ENCODE data around the gene AADAT. TPM values are rescaled to one million over a fixed set of nuclear protein-coding genes. Genes with fewer than 3 reads are reported as not detected.

Gene AADAT
- total RNA-seq, 1 donor from 2014 or later: not detected

GRCh38 chr4:170038769-170039168 is 51.0 kb downstream of the AADAT start:
- intact Hi-C loops (cut with micrococcal nuclease): no loop called here
- H3K27ac Mint-ChIP-seq: no peak overlapping the region
- H3K9me3 Mint-ChIP-seq: no peaks in the 10 kb centered on the region
- no peaks in the 10 kb centered on the region for H3K36me3 Mint-ChIP-seq (ENCODE audit: low read depth)
- H3K27me3 Mint-ChIP-seq (ENCODE audit: insufficient read depth): peaks cover 3% of the 10 kb centered on the region
- no peaks in the 10 kb centered on the region for H3K4me1 Mint-ChIP-seq (ENCODE audit: low read depth)
- H3K4me3 Mint-ChIP-seq: no peak overlapping the region
- no peak for DNase-seq (ENCODE audit: low spot score)

DNA sequence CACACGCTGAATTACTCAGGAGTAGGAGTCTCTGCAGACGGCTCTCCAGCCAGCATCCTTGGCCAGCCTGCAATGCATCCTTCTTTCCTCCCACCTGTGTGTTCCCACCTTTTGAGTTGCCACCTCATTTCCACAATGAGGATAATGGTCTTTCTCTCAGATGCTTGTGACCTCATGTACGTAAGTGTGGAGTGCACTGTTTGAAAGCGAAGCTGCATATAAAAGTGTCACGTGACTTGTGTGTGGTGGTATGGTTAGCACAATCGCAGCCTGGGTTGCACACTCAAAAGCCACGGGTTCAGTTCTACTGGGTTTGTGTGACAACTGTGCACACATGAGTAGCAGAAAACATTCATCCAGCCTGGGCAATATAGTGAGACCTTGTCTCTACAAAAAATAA is 51.5 kb downstream of the AADAT start:
- no peaks in the 10 kb centered on the region for H3K36me3 Mint-ChIP-seq (ENCODE audit: low read depth)
- H3K4me3 Mint-ChIP-seq: no peak overlapping the region
- intact Hi-C loops (cut with micrococcal nuclease): no loop called here
- H3K9me3 Mint-ChIP-seq: no peaks in the 10 kb centered on the region
- H3K27me3 Mint-ChIP-seq (ENCODE audit: insufficient read depth): peaks cover 3% of the 10 kb centered on the region
- no peak overlapping the region for H3K27ac Mint-ChIP-seq
- no peak for DNase-seq (ENCODE audit: low spot score)
- H3K4me1 Mint-ChIP-seq (ENCODE audit: low read depth): no peaks in the 10 kb centered on the region

DNA sequence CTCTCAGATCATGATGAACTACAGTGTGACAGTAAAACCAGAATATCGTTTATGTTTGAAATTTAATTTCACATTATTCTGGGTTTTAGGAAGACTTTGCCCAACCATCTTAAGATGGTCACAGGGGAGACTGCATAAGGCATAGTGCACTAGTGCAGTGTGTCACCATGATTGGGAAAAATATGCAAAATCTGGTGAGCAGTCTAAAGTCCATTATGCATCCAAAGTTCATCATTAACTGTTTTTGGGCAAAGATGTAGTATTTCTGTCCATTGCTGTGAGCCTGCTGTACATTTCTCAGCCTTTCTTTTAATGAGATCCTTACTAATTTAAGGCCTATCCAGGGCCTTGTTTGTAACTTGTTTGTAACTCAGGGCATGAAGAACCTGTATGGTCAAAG is 52.3 kb downstream of the AADAT start:
- intact Hi-C loops (cut with micrococcal nuclease): no loop called here
- Mint-ChIP-seq H3K36me3 (ENCODE audit: low read depth) (no peaks in the 10 kb centered on the region), H3K27me3 (ENCODE audit: insufficient read depth) (peaks cover 3% of the 10 kb centered on the region), H3K9me3 (no peaks in the 10 kb centered on the region), H3K4me1 (ENCODE audit: low read depth) (no peaks in the 10 kb centered on the region), H3K4me3 (no peak overlapping the region), H3K27ac (no peak overlapping the region)
- DNase-seq (ENCODE audit: low spot score): no peak

DNA sequence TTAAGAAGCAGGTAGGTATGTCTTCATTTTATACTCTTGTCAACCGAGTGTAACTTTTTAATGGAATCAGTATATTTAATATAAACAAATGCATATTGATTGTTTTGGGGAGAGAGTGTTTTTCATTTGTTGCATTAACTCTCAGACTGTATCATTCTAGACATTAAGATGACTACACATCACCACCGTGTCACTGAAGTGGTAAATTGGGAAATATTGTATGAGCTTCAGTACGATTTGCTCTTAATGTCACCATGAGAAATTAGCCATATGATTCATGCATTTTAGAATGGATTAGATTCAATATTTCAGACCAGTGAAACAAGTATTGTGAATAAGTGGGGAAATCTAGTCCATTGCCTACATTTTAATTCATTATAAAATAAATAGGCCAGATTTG is 53.9 kb downstream of the AADAT start:
- H3K4me3 Mint-ChIP-seq: no peak overlapping the region
- H3K4me1 Mint-ChIP-seq (ENCODE audit: low read depth): no peaks in the 10 kb centered on the region
- H3K27ac Mint-ChIP-seq: no peak overlapping the region
- peaks cover 4% of the 10 kb centered on the region for H3K27me3 Mint-ChIP-seq (ENCODE audit: insufficient read depth)
- H3K9me3 Mint-ChIP-seq: no peaks in the 10 kb centered on the region
- intact Hi-C loops (cut with micrococcal nuclease): no loop called here
- no peaks in the 10 kb centered on the region for H3K36me3 Mint-ChIP-seq (ENCODE audit: low read depth)
- DNase-seq (ENCODE audit: low spot score): no peak

- Mint-ChIP-seq H3K9me3 (no peaks in the 10 kb centered on the region), H3K27me3 (ENCODE audit: insufficient read depth) (peaks cover 6% of the 10 kb centered on the region), H3K27ac (no peak overlapping the region), H3K36me3 (ENCODE audit: low read depth) (no peaks in the 10 kb centered on the region), H3K4me1 (ENCODE audit: low read depth) (no peaks in the 10 kb centered on the region), H3K4me3 (no peak overlapping the region)
- intact Hi-C loops (cut with micrococcal nuclease): no loop called here
- no peak for DNase-seq (ENCODE audit: low spot score)
Measured at GRCh38 chr4:170035231-170035630, 54.5 kb downstream of the AADAT start.

GRCh38 chr4:170033999-170034398 is 55.8 kb downstream of the AADAT start:
- Mint-ChIP-seq H3K9me3 (no peaks in the 10 kb centered on the region), H3K36me3 (ENCODE audit: low read depth) (no peaks in the 10 kb centered on the region), H3K27ac (no peak overlapping the region), H3K4me3 (no peak overlapping the region), H3K4me1 (ENCODE audit: low read depth) (no peaks in the 10 kb centered on the region), H3K27me3 (ENCODE audit: insufficient read depth) (peaks cover 12% of the 10 kb centered on the region)
- DNase-seq (ENCODE audit: low spot score): no peak
- intact Hi-C loops (cut with micrococcal nuclease): no loop called here

DNA sequence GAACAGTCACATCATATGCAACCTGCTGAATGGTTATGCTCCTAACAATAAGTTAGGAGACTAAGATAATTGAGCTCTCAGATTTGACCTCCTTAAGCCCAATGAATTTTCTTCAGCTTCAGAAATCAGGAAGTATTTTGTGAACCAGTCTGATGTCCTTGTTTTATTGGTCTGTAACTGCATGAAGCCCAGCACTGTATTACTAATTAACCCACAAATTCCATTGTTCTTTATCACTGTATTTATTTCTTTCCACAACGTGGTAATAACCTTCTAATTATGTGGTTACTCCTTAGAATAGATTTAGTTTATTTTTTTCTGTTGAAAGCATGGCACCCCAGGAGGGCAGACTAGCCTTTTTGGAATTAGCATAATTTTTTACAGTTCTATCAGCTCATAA is 59.6 kb downstream of the AADAT start:
- no peaks in the 10 kb centered on the region for H3K36me3 Mint-ChIP-seq (ENCODE audit: low read depth)
- no peak overlapping the region for H3K27ac Mint-ChIP-seq
- peaks cover 8% of the 10 kb centered on the region for H3K9me3 Mint-ChIP-seq
- H3K4me1 Mint-ChIP-seq (ENCODE audit: low read depth): peaks cover 8% of the 10 kb centered on the region
- no peak overlapping the region for H3K4me3 Mint-ChIP-seq
- intact Hi-C loops (cut with micrococcal nuclease): no loop called here
- H3K27me3 Mint-ChIP-seq (ENCODE audit: insufficient read depth): peaks cover 33% of the 10 kb centered on the region
- no peak for DNase-seq (ENCODE audit: low spot score)

- H3K36me3 Mint-ChIP-seq (ENCODE audit: low read depth): no peaks in the 10 kb centered on the region
- intact Hi-C loops (cut with micrococcal nuclease): loop anchor here (1.0 kb wide), 3 partner anchors 269 to 1017 kb away; partner anchors contain the start of gene CBR4
- H3K27me3 Mint-ChIP-seq (ENCODE audit: insufficient read depth): peaks cover 53% of the 10 kb centered on the region
- H3K27ac Mint-ChIP-seq: peak overlapping the region; percentile 79
- H3K9me3 Mint-ChIP-seq: peaks cover 8% of the 10 kb centered on the region
- H3K4me1 Mint-ChIP-seq (ENCODE audit: low read depth): peaks cover 8% of the 10 kb centered on the region
- peak; percentile 82 for DNase-seq (ENCODE audit: low spot score)
- peak overlapping the region; percentile 85 for H3K4me3 Mint-ChIP-seq
Measured at GRCh38 chr4:170027181-170027829, 62.5 kb downstream of the AADAT start.

- peak within 1 kb of the TSS; percentile 85 for H3K27ac Mint-ChIP-seq
- intact Hi-C loops (cut with micrococcal nuclease): loop anchor here (1.0 kb wide), 6 partner anchors 39 to 1016 kb away; partner anchors contain the start of genes CBR4 and NEK1
- H3K27me3 Mint-ChIP-seq (ENCODE audit: insufficient read depth): peaks cover 53% of the 10 kb centered on the region
- H3K9me3 Mint-ChIP-seq: peaks cover 8% of the 10 kb centered on the region
- DNase-seq (ENCODE audit: low spot score): peak; percentile 83
- H3K4me1 Mint-ChIP-seq (ENCODE audit: low read depth): peaks cover 8% of the 10 kb centered on the region
- peak within 1 kb of the TSS; percentile 89 for H3K4me3 Mint-ChIP-seq
- no peaks in the 10 kb centered on the region for H3K36me3 Mint-ChIP-seq (ENCODE audit: low read depth)
Measured at GRCh38 chr4:170026253-170027021, 63.3 kb downstream of the AADAT start, which contains the start of gene MFAP3L. Gene MFAP3L, minus strand, starts transcription at chr4:170026395. Its CDS starts 20,518 bp downstream, at chr4:170005877.

- Mint-ChIP-seq H3K4me1 (ENCODE audit: low read depth) (peaks cover 8% of the 10 kb centered on the region), H3K36me3 (ENCODE audit: low read depth) (no peaks in the 10 kb centered on the region), H3K27ac (no peak overlapping the region), H3K27me3 (ENCODE audit: insufficient read depth) (peaks cover 56% of the 10 kb centered on the region), H3K4me3 (peak overlapping the region; percentile 80), H3K9me3 (peaks cover 8% of the 10 kb centered on the region)
- no peak for DNase-seq (ENCODE audit: low spot score)
- intact Hi-C loops (cut with micrococcal nuclease): loop anchor here (1.0 kb wide), 3 partner anchors 38 to 413 kb away; partner anchors contain the start of gene NEK1
Measured at GRCh38 chr4:170025523-170026252, 64.1 kb downstream of the AADAT start.

DNA sequence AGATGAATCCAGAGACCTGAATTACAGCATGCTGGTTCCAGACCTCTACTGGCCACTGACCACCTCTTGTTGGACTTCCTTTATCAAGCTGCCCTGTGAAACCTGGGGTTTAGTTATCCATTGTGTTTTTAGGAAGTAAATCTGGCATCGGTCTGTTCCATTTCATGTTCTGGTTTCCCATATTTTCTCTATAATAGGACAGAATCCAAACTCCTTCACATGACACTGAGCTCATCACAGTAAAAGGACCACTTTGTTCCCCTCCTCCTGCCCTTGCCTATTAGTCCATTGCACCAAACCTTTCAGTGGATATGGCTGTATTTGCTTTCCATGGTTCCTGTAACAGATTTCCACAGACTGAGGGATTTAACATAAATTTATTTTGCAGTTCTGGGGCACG is 67.5 kb downstream of the AADAT start:
- H3K9me3 Mint-ChIP-seq: no peaks in the 10 kb centered on the region
- no peaks in the 10 kb centered on the region for H3K36me3 Mint-ChIP-seq (ENCODE audit: low read depth)
- intact Hi-C loops (cut with micrococcal nuclease): no loop called here
- peaks cover 1% of the 10 kb centered on the region for H3K4me1 Mint-ChIP-seq (ENCODE audit: low read depth)
- no peak for DNase-seq (ENCODE audit: low spot score)
- peaks cover 41% of the 10 kb centered on the region for H3K27me3 Mint-ChIP-seq (ENCODE audit: insufficient read depth)
- H3K27ac Mint-ChIP-seq: no peak overlapping the region
- no peak overlapping the region for H3K4me3 Mint-ChIP-seq

DNA sequence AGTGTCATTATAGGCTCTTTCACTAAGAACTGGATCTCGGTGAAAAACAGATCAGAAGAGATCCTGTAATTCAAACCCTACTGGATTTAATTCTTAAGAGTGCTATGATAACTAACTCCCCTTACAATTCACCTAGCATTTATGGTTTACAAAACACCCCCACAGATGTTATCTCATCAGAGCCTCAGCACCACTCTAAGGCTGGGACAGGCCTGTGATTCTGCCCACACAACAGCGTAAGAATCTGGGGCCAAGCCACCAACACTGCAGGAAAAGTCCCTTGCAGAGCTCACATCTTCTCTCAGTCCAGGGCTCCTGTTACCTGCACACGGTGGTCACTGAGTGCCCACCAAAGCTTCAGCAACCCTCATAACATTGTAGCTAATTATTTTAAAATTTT is 72.5 kb downstream of the AADAT start:
- Mint-ChIP-seq H3K9me3 (no peaks in the 10 kb centered on the region), H3K36me3 (ENCODE audit: low read depth) (no peaks in the 10 kb centered on the region), H3K27me3 (ENCODE audit: insufficient read depth) (peaks cover 13% of the 10 kb centered on the region), H3K4me3 (no peak overlapping the region), H3K4me1 (ENCODE audit: low read depth) (no peaks in the 10 kb centered on the region), H3K27ac (no peak overlapping the region)
- intact Hi-C loops (cut with micrococcal nuclease): no loop called here
- DNase-seq (ENCODE audit: low spot score): no peak

- Mint-ChIP-seq H3K27me3 (ENCODE audit: insufficient read depth) (peaks cover 7% of the 10 kb centered on the region), H3K36me3 (ENCODE audit: low read depth) (no peaks in the 10 kb centered on the region), H3K4me1 (ENCODE audit: low read depth) (no peaks in the 10 kb centered on the region), H3K4me3 (no peak overlapping the region), H3K9me3 (no peaks in the 10 kb centered on the region), H3K27ac (no peak overlapping the region)
- no peak for DNase-seq (ENCODE audit: low spot score)
- intact Hi-C loops (cut with micrococcal nuclease): no loop called here
Measured at GRCh38 chr4:170015285-170015684, 74.5 kb downstream of the AADAT start.

All from activated T-helper 1 cell treated with anti-CD3 and anti-CD28 coated beads, Interleukin-12 subunit alpha, Interleukin-12 subunit beta, Interleukin-2, Interleukin-4 antibody, amounts not matched to agents 30 ng/mL and 10 ng/mL and 1 ng/mL, durations not matched to agents 14 hours and 24 hours and 36 hours (primary cell).